Neural cell (in vitro differentiated cells): ENCODE measurements around the gene TECPR1. TPM values are rescaled to one million over a fixed set of nuclear protein-coding genes. Genes with fewer than 3 reads are reported as not detected.

Experiments used
- H2AFZ ChIP-seq: fragments of 200-600, 300-800 bp; sonication (generic), shearing (Covaris generic); 2 replicates; pipeline ENCODE4 v1.6.0; 2014; ENCODE audit warnings: low read depth, mild to moderate bottlenecking, antibody characterized with exemption, low read length, moderate library complexity
- H3F3A ChIP-seq: fragments of 200-600 bp; shearing (Covaris generic); 2 replicates; pipeline ENCODE4 v1.6.1; 2016; ENCODE audit warnings: mild to moderate bottlenecking, moderate library complexity, mixed read lengths, antibody characterized with exemption, low read length; ENCODE audit not compliant: insufficient read depth, poor library complexity, severe bottlenecking
- H3K27ac ChIP-seq: fragments of 200-600, 300-800 bp; sonication (generic), shearing (Covaris generic); 2 replicates; pipeline ENCODE4 v1.5.1; 2014; ENCODE audit warnings: mild to moderate bottlenecking, low read length, moderate library complexity
- H3K27me3 ChIP-seq: fragments of 300-800, 200-600 bp; sonication (generic), shearing (Covaris generic); 2 replicates; pipeline ENCODE4 v1.6.0; 2014; ENCODE audit warnings: mild to moderate bottlenecking, low read depth, low read length, moderate library complexity; ENCODE audit not compliant: insufficient read depth
- H3K36me3 ChIP-seq: fragments of 300-800, 200-600 bp; sonication (generic), shearing (Covaris generic); 2 replicates; pipeline ENCODE4 v1.5.1; 2014; ENCODE audit warnings: mild to moderate bottlenecking, antibody characterized with exemption, low read length, moderate library complexity; ENCODE audit not compliant: insufficient read depth
- H3K4me2 ChIP-seq: fragments of 300-800, 200-600 bp; sonication (generic), shearing (Covaris generic); 2 replicates; pipeline ENCODE4 v1.6.0; 2014; ENCODE audit warnings: mild to moderate bottlenecking, low read length
- H3K4me3 ChIP-seq: fragments of 300-800, 200-600 bp; sonication (generic), shearing (Covaris generic); 2 replicates; pipeline ENCODE4 v1.5.1; 2014; ENCODE audit warnings: mild to moderate bottlenecking, low read length, moderate library complexity
- H3K79me2 ChIP-seq: fragments of 200-600 bp; shearing (Covaris generic); replicated peaks from 2 replicates; pipeline ENCODE4 v1.6.0; 2014; ENCODE audit warnings: mild to moderate bottlenecking, low read length, moderate library complexity; ENCODE audit not compliant: insufficient read depth
- H3K9ac ChIP-seq: fragments of 300-800, 200-600 bp; sonication (generic), shearing (Covaris generic); 2 replicates; pipeline ENCODE4 v1.6.1; 2016; ENCODE audit warnings: mild to moderate bottlenecking, low read length, mixed read lengths
- H3K9me2 ChIP-seq: fragments of 200-600 bp; shearing (Covaris generic); 2 replicates; pipeline ENCODE4 v1.6.1; 2016; ENCODE audit warnings: mild to moderate bottlenecking, low read length, mixed read lengths; ENCODE audit not compliant: insufficient read depth
- H3K9me3 ChIP-seq: fragments of 200-600, 300-800 bp; sonication (generic), shearing (Covaris generic); 2 replicates; pipeline ENCODE4 v1.6.1; 2016; ENCODE audit warnings: mild to moderate bottlenecking, mixed run types, low read length, moderate library complexity, mixed read lengths
- H4K20me1 ChIP-seq: fragments of 200-600 bp; shearing (Covaris generic); 2 replicates; pipeline ENCODE4 v1.6.1; 2016; ENCODE audit warnings: mild to moderate bottlenecking, mixed run types; ENCODE audit not compliant: insufficient read depth
- EP300 ChIP-seq: fragments of 450-650 bp; conservative IDR thresholded peaks from 2 replicates; pipeline ENCODE4 v1.6.1; 2014; ENCODE audit warnings: antibody characterized with exemption, mild to moderate bottlenecking, moderate library complexity; ENCODE audit not compliant: poor library complexity, severe bottlenecking
- EZH2 ChIP-seq: fragments of 200-600, 300-800 bp; shearing (Covaris generic), sonication (generic); IDR thresholded peaks from 2 replicates; pipeline ENCODE4 v1.6.1; 2014; ENCODE audit warnings: antibody characterized with exemption, low read length, borderline replicate concordance, mild to moderate bottlenecking; ENCODE audit not compliant: insufficient read depth, poor library complexity, severe bottlenecking
- MXI1 ChIP-seq: fragments of 450-650 bp; conservative IDR thresholded peaks from 2 replicates; pipeline ENCODE4 v1.6.1; 2014; ENCODE audit warnings: antibody characterized with exemption, mild to moderate bottlenecking; ENCODE audit not compliant: poor library complexity, severe bottlenecking
- POLR2AphosphoS5 ChIP-seq: IDR thresholded peaks from 2 replicates; pipeline ENCODE4 v1.6.1; 2012
- RAD21 ChIP-seq: fragments of 450-650 bp; conservative IDR thresholded peaks from 2 replicates; pipeline ENCODE4 v1.6.1; 2014; ENCODE audit warnings: antibody characterized with exemption, mild to moderate bottlenecking, moderate library complexity
- REST ChIP-seq: IDR thresholded peaks from 2 replicates; pipeline ENCODE4 v1.6.1; 2012; ENCODE audit warnings: borderline replicate concordance
- SMC3 ChIP-seq: fragments of 450-650 bp; conservative IDR thresholded peaks from 2 replicates; pipeline ENCODE4 v1.6.1; 2014; ENCODE audit warnings: antibody characterized with exemption, mild to moderate bottlenecking, moderate library complexity; ENCODE audit not compliant: poor library complexity
- TAF1 ChIP-seq: IDR thresholded peaks from 2 replicates; pipeline ENCODE4 v1.6.1; 2012; ENCODE audit warnings: low read depth
- polyA plus RNA-seq: library from polyadenylated mRNA; depleted of rRNA; stranded (reverse); fragments of >200 nt; gene quantifications from 2 replicates; pipeline ENCODE4 v1.2.3, GENCODE V29; 2014
- TF ChIP-seq, protein P1 (sequence below): fragments of 450-650 bp; IDR thresholded peaks from 2 replicates; pipeline ENCODE4 v1.5.1; 2014; ENCODE audit warnings: antibody characterized with exemption, mild to moderate bottlenecking, moderate library complexity; ENCODE audit not compliant: poor library complexity, severe bottlenecking

TECPR1 gene
- polyA plus RNA-seq, 1 donor from 2014 or later: 46.6 TPM

DNA sequence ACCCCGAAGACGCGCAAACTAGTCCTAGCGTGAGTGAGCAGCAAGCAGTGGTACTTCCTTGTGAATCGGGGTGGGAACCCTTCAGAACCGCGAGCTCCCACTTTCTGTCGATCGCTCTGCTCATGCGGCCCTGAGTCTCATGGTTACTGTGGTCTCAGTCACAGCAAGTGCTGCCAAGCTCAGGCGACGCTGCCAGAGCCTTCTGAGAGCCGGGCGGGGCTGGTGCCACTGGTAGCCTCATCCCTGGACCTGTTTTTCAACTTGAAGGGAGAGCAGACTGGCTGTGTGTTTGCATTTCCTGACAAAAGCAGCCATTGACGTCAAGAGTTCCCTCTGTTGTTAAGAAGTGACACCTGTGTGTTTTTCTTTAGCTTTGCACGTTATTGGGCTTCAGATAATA, 73.7 kb downstream of the TECPR1 start:
- Histone ChIP-seq H3K36me3 (peaks cover 9% of the 10 kb centered on the region), H3K9me3 (no peaks in the 10 kb centered on the region), H3K4me3 (no peak overlapping the region), H4K20me1 (no peaks in the 10 kb centered on the region), H3K27ac (no peak overlapping the region), H3F3A (no peaks in the 10 kb centered on the region), H3K9me2 (no peaks in the 10 kb centered on the region), H3K79me2 (no peaks in the 10 kb centered on the region), H3K9ac (no peak overlapping the region), H3K4me2 (no peak overlapping the region), H3K27me3 (no peaks in the 10 kb centered on the region), H2AFZ (no peak overlapping the region)
- no peak for TF ChIP-seq POLR2AphosphoS5
- TF ChIP-seq RAD21: no peak
- TF ChIP-seq TAF1: no peak
- TF ChIP-seq REST: no peak
- TF ChIP-seq MXI1: no peak
- no peak for TF ChIP-seq EP300
- TF ChIP-seq SMC3: no peak
- TF ChIP-seq EZH2: no peak
- TF ChIP-seq, protein P1, sequence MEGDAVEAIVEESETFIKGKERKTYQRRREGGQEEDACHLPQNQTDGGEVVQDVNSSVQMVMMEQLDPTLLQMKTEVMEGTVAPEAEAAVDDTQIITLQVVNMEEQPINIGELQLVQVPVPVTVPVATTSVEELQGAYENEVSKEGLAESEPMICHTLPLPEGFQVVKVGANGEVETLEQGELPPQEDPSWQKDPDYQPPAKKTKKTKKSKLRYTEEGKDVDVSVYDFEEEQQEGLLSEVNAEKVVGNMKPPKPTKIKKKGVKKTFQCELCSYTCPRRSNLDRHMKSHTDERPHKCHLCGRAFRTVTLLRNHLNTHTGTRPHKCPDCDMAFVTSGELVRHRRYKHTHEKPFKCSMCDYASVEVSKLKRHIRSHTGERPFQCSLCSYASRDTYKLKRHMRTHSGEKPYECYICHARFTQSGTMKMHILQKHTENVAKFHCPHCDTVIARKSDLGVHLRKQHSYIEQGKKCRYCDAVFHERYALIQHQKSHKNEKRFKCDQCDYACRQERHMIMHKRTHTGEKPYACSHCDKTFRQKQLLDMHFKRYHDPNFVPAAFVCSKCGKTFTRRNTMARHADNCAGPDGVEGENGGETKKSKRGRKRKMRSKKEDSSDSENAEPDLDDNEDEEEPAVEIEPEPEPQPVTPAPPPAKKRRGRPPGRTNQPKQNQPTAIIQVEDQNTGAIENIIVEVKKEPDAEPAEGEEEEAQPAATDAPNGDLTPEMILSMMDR: no peak

DNA sequence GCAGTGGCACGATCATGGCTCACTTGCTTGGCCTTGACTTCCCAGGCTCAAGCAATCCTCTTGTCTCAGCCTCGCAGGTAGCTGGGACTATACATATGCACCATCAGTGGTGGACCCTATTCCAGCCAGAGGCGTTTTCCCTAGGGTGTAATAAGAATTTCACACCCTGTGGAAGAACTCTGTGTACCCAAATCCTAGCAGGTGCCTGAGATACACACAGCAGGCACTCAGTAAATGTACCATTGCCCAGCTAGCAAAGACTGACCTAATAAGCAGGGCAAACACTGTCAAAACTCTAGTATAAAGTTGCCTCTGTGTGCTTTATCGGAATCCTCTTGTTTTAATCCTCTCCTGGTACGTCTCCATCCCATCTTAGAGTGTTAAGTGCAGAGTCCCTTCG, 74.5 kb downstream of the TECPR1 start:
- H3K9me2 ChIP-seq: no peaks in the 10 kb centered on the region
- H3K27ac ChIP-seq: no peak overlapping the region
- H3K9ac ChIP-seq: no peak overlapping the region
- H3K4me2 ChIP-seq: no peak overlapping the region
- no peaks in the 10 kb centered on the region for H3K79me2 ChIP-seq
- H3K9me3 ChIP-seq: no peaks in the 10 kb centered on the region
- no peak overlapping the region for H3K4me3 ChIP-seq
- TF ChIP-seq SMC3: no peak
- TF ChIP-seq, protein P1: no peak
- TF ChIP-seq TAF1: no peak
- no peak for TF ChIP-seq MXI1
- no peak for TF ChIP-seq REST
- no peak for TF ChIP-seq EZH2
- TF ChIP-seq EP300: no peak
- no peak for TF ChIP-seq RAD21
- TF ChIP-seq POLR2AphosphoS5: no peak
- peaks cover 9% of the 10 kb centered on the region for H3K36me3 ChIP-seq
- H3F3A ChIP-seq: no peaks in the 10 kb centered on the region
- H4K20me1 ChIP-seq: no peaks in the 10 kb centered on the region
- no peak overlapping the region for H2AFZ ChIP-seq
- H3K27me3 ChIP-seq: no peaks in the 10 kb centered on the region
